GM12878 (cell line): ENCODE results near the gene PROM1. TPM values are rescaled to one million over a fixed set of nuclear protein-coding genes. Genes with fewer than 3 reads are reported as not detected.

ENCODE experiments used
- ATAC-seq: fragments of 200-7000 bp; cut with Tn5 transposase; 3 replicates; pipeline ENCODE4 v1.9.1; 2020; ENCODE audit warnings: mild to moderate bottlenecking, moderate library complexity
- BruUV-seq: library from RNA; stranded (reverse); fragments of 400-500 nt; replicated peaks from 2 replicates; lab custom pipeline; 2021; lab: Mats Ljungman, UMichigan
- CTCF ChIA-PET: fragments of 300-600 bp; sonication (Branson Sonifier 250); formaldehyde crosslinking; extraction: SDS; loops from one replicate; lab custom pipeline; 2021; ENCODE audit warnings: inconsistent platforms; lab: Yijun Ruan, JAX
- POLR2A ChIA-PET: fragments of 350-600 bp; formaldehyde crosslinking; extraction: SDS; loops from one replicate; lab custom pipeline; 2021; ENCODE audit warnings: inconsistent platforms; lab: Charles Lee
- RAD21 ChIA-PET: fragments of 300-600 bp; sonication (Branson Sonifier 250); formaldehyde crosslinking; loops from one replicate; lab custom pipeline; 2023; ENCODE audit warnings: antibody characterized with exemption; ENCODE audit not compliant: unreplicated experiment; lab: Charles Lee
- SMC1A ChIA-PET: fragments of 300-600 bp; sonication (Branson Sonifier 250); formaldehyde crosslinking; loops from one replicate; lab custom pipeline; 2023; ENCODE audit not compliant: unreplicated experiment, uncharacterized antibody; lab: Charles Lee
- DNase-seq: peaks from one replicate; pipeline ENCODE4 v3.0.0-alpha.2; 2011; ENCODE audit warnings: low read depth, low spot score
- FAIRE-seq: peaks from 3 replicates; lab custom pipeline; 2011; peaks lifted over from hg19 to GRCh38; lab: Jason Lieb, UNC
- H2AFZ ChIP-seq: 2 replicates; pipeline ENCODE4 v1.6.0; 2011; ENCODE audit warnings: low read depth, low read length, control low read depth; ENCODE audit not compliant: control insufficient read depth
- H3K27ac ChIP-seq: 2 replicates; pipeline ENCODE4 v1.5.1; 2011; ENCODE audit warnings: control low read depth; ENCODE audit not compliant: control insufficient read depth, insufficient read depth
- H3K27me3 ChIP-seq, 2 experiments: replicated peaks in 1 of 2; 2 replicates each; pipeline versions ENCODE4 v1.6.0 to v1.6.1; 2011; ENCODE audit warnings: low read length in 1 of 2; ENCODE audit not compliant: control insufficient read depth in 2 of 2, insufficient read depth in 2 of 2
- H3K36me3 ChIP-seq, 2 experiments: 2 replicates each; pipeline ENCODE4 v1.5.1; 2011; ENCODE audit warnings: low read length in 1 of 2; ENCODE audit not compliant: control insufficient read depth in 2 of 2, insufficient read depth in 2 of 2
- H3K4me1 ChIP-seq: 2 replicates; pipeline ENCODE4 v1.6.1; 2011; ENCODE audit warnings: mild to moderate bottlenecking, low read length, moderate library complexity, mixed read lengths; ENCODE audit not compliant: control insufficient read depth, insufficient read depth
- H3K4me2 ChIP-seq: 2 replicates; pipeline ENCODE4 v1.6.0; 2011; ENCODE audit warnings: control low read depth; ENCODE audit not compliant: control insufficient read depth, insufficient read depth
- H3K4me3 ChIP-seq: fragments of 200-600 bp; sonication (generic); 2 replicates; pipeline ENCODE4 v1.5.1; 2016
- H3K79me2 ChIP-seq: 2 replicates; pipeline ENCODE4 v1.6.0; 2011; ENCODE audit warnings: low read length; ENCODE audit not compliant: control insufficient read depth, insufficient read depth
- H3K9ac ChIP-seq: 2 replicates; pipeline ENCODE4 v1.8.0; 2011; ENCODE audit warnings: low read length, control low read depth, mixed read lengths; ENCODE audit not compliant: control insufficient read depth, insufficient read depth
- H3K9me3 ChIP-seq: replicated peaks from 3 replicates; pipeline ENCODE4 v1.5.1; 2011; ENCODE audit warnings: mild to moderate bottlenecking, low read length; ENCODE audit not compliant: control insufficient read depth, insufficient read depth
- H4K20me1 ChIP-seq: 2 replicates; pipeline ENCODE4 v1.6.0; 2011; ENCODE audit not compliant: control insufficient read depth, insufficient read depth
- E2F8 ChIP-seq: fragments of 450-650 bp; IDR thresholded peaks from 2 replicates; pipeline ENCODE4 v1.6.1; 2018; ENCODE audit warnings: mild to moderate bottlenecking, low read depth, moderate library complexity; ENCODE audit not compliant: partially characterized antibody
- EGR1 ChIP-seq, 2 experiments: IDR thresholded peaks; 1 replicate in 1 of 2; 2 replicates in 1 of 2; pipeline ENCODE4 v1.6.1; 2011 to 2012; ENCODE audit warnings: low read depth in 2 of 2, low read length in 2 of 2, borderline replicate concordance in 1 of 2, mild to moderate bottlenecking in 1 of 2, moderate library complexity in 1 of 2
- HSF1 ChIP-seq: fragments of 150-350 bp; IDR thresholded peaks from 2 replicates; pipeline ENCODE4 v1.6.1; 2014; ENCODE audit warnings: mild to moderate bottlenecking, low read depth, low read length
- MAX ChIP-seq: IDR thresholded peaks from 2 replicates; pipeline ENCODE4 v1.6.1; 2012; ENCODE audit warnings: low read depth, low read length, improper control_type of control experiment
- NFYA ChIP-seq: IDR thresholded peaks from 2 replicates; pipeline ENCODE4 v1.6.1; 2011; ENCODE audit warnings: low read depth, mild to moderate bottlenecking, low read length, improper control_type of control experiment, borderline replicate concordance
- NKRF ChIP-seq: fragments of 450-650 bp; conservative IDR thresholded peaks from 2 replicates; pipeline ENCODE4 v1.6.1; 2017; ENCODE audit warnings: mild to moderate bottlenecking, moderate library complexity
- SREBF1 ChIP-seq: IDR thresholded peaks from 2 replicates; pipeline ENCODE4 v1.6.1; 2012; ENCODE audit warnings: mild to moderate bottlenecking, low read length
- WGBS: methylation state at CpG from one replicate; pipeline ENCODE4 v1.1.6; 2016; ENCODE audit warnings: low lambda C conversion rate; ENCODE audit not compliant: insufficient replicate concordance, insufficient coverage; ENCODE audit errors: missing lambda C conversion rate; 5-methylcytosine and 5-hydroxymethylcytosine counted together
- in situ Hi-C: fragments of 300-500 bp; cut with MboI; formaldehyde crosslinking; loops from 9 replicates; pipeline ENCODE4 v1.14.3; 2018; ENCODE audit warnings: mixed read lengths
- intact Hi-C: fragments of 100-400 bp; cut with micrococcal nuclease; formaldehyde crosslinking; loops from one replicate; pipeline ENCODE4 v1.14.2; 2022; ENCODE audit not compliant: unreplicated experiment
- polyA plus RNA-seq, 11 experiments: library from polyadenylated mRNA; depleted of rRNA in 4 of 11; unstranded in 6 of 11; stranded (reverse) in 5 of 11; fragments of >200 nt; fragmentation: Nextera tagmentation in 4 of 11; fragmentation: Illumina TruSeq in 1 of 11; extraction: Ambion mirVana in 4 of 11; extraction: Trizol in 1 of 11; gene quantifications; 1 replicate in 1 of 11; 2 replicates in 10 of 11; pipeline versions ENCODE4 v1.2.1 to v1.2.3, GENCODE V29; 2011 to 2016; ENCODE audit warnings: inconsistent platforms in 2 of 11, missing spikeins in 2 of 11, low read depth in 1 of 11
- total RNA-seq, 4 experiments: library from RNA; depleted of rRNA in 3 of 4; stranded (reverse); fragments of >200 nt in 3 of 4; fragmentation: Illumina TruSeq in 1 of 4; extraction: Trizol in 1 of 4; gene quantifications; 2 replicates each; pipeline versions ENCODE4 v1.2.1 to v1.2.3, GENCODE V29; 2013 to 2021

Gene PROM1
- total and polyA plus RNA-seq, 10 of the 15 experiments (the other 5 are each of a cell fraction or from before 2014, with no cell fraction given), result 0.08 to 0.31 (median 0.18) TPM; not detected in 7

GRCh38 chr4:15990570-15991285 is 93.1 kb downstream of the PROM1 start:
- ChIA-PET SMC1A (no interaction called here), CTCF (interaction anchor here (1.1 to 1.8 kb wide), 4 partner anchors 10 to 215 kb away, joined by 3 to 6 read pairs (median 4); no protein-coding TSS in a partner anchor), RAD21 (no interaction called here), POLR2A (interaction anchor here (0.5 kb wide), 1 partner anchor 342 kb away, joined by 4 read pairs; no protein-coding TSS in a partner anchor)
- no peak for DNase-seq
- intact Hi-C loops (no loop called here), in situ Hi-C loops (no loop called here)
- no TSS peak for BruUV-seq
- Histone ChIP-seq H3K36me3 (no peaks in the 10 kb centered on the region), H3K9ac (no peak overlapping the region), H4K20me1 (no peaks in the 10 kb centered on the region), H3K4me1 (no peaks in the 10 kb centered on the region), H3K9me3 (no peaks in the 10 kb centered on the region), H3K27ac (no peak overlapping the region), H3K27me3 (peaks cover 0 to 5% of the 10 kb centered on the region in 2 experiments; a peak in 2 of 4 replicates), H3K4me3 (no peak overlapping the region), H3K4me2 (no peak overlapping the region), H2AFZ (no peak overlapping the region), H3K79me2 (no peaks in the 10 kb centered on the region)
- WGBS, result 66% methylated on average over 12 of the region's 12 CpGs
- no peak for ATAC-seq
- no peak for FAIRE-seq
- TF ChIP-seq NFYA (no peak), MAX (no peak), NKRF (no peak), HSF1 (no peak), EGR1 (IDR thresholded peaks at IDR 0.05; ENCODE audit: borderline replicate concordance in 1 of 2, low read depth in 2 of 2, low read length in 2 of 2) (no peak), E2F8 (no peak), SREBF1 (no peak)
